K562 (cell line): ENCODE data around the gene SYNPR. TPM values are rescaled to one million over a fixed set of nuclear protein-coding genes. Genes with fewer than 3 reads are reported as not detected.

Experiments
- ATAC-seq: fragments of 200-7000 bp; cut with Tn5 transposase; 3 replicates; pipeline ENCODE4 v1.9.1; 2020; ENCODE audit warnings: moderate library complexity
- BruUV-seq: library from RNA; stranded (reverse); fragments of 400-500 nt; replicated peaks from 2 replicates; lab custom pipeline; 2021; lab: Mats Ljungman, UMichigan
- CTCF ChIA-PET: fragments of 300-600 bp; formaldehyde crosslinking; extraction: SDS; loops from one replicate; lab custom pipeline; 2021; ENCODE audit warnings: low intra/inter-chr PET ratio; lab: Yijun Ruan, JAX
- POLR2A ChIA-PET: fragments of 300-600, 350-650 bp; sonication (Branson Sonifier 250); formaldehyde crosslinking; extraction: SDS; loops from one replicate; lab custom pipeline; 2021; ENCODE audit warnings: antibody characterized with exemption, inconsistent platforms; lab: Yijun Ruan, JAX
- DNase-seq, 4 experiments: peaks; one replicate each; pipeline versions ENCODE4 v3.0.0 to v3.0.0-alpha.2; 2011 to 2018; ENCODE audit warnings: low spot score in 3 of 4, mixed read lengths in 3 of 4; ENCODE audit errors: extremely low read depth in 1 of 4
- FAIRE-seq: peaks from 2 replicates; lab custom pipeline; 2011; peaks lifted over from hg19 to GRCh38; lab: Jason Lieb, UNC
- H2AFZ ChIP-seq: 2 replicates; pipeline ENCODE4 v1.6.0; 2011; ENCODE audit warnings: low read depth, low read length, control low read depth, inconsistent platforms
- H3K27ac ChIP-seq: fragments of 200-600 bp; 3 replicates; pipeline ENCODE4 v1.8.0; 2011; ENCODE audit warnings: low read depth, mild to moderate bottlenecking, control low read depth, inconsistent platforms, low read length, moderate library complexity, mixed read lengths; ENCODE audit errors: extremely low read depth
- H3K27me3 ChIP-seq, 2 experiments: fragments of 300-600 bp in 1 of 2; 2 replicates in 1 of 2; 3 replicates in 1 of 2; pipeline versions ENCODE4 v1.6.0 to v1.8.0; 2011; ENCODE audit warnings: inconsistent platforms in 2 of 2, low read length in 2 of 2, mild to moderate bottlenecking in 1 of 2, mixed read lengths in 1 of 2, moderate library complexity in 1 of 2; ENCODE audit not compliant: control insufficient read depth in 2 of 2, insufficient read depth in 2 of 2
- H3K36me3 ChIP-seq: fragments of 300-600 bp; 3 replicates; pipeline ENCODE4 v1.8.0; 2011; ENCODE audit warnings: mild to moderate bottlenecking, low read length, inconsistent platforms; ENCODE audit not compliant: control insufficient read depth, insufficient read depth
- H3K4me1 ChIP-seq, 2 experiments: fragments of 200-600 bp in 1 of 2; replicated peaks in 1 of 2; 2 replicates in 1 of 2; 3 replicates in 1 of 2; pipeline versions ENCODE4 v1.5.1 to v1.8.0; 2011; ENCODE audit warnings: inconsistent platforms in 2 of 2, low read length in 2 of 2, mild to moderate bottlenecking in 1 of 2, mixed read lengths in 1 of 2, moderate library complexity in 1 of 2; ENCODE audit not compliant: control insufficient read depth in 2 of 2, insufficient read depth in 2 of 2
- H3K4me2 ChIP-seq: 2 replicates; pipeline ENCODE4 v1.6.1; 2011; ENCODE audit warnings: low read length, control low read depth, inconsistent platforms, mixed read lengths; ENCODE audit not compliant: insufficient read depth
- H3K4me3 ChIP-seq: fragments of 200-600 bp; sonication (generic), shearing (Covaris generic); 2 replicates; pipeline ENCODE4 v1.5.1; 2016; ENCODE audit warnings: control low read depth, inconsistent platforms
- H3K79me2 ChIP-seq: fragments of 200-600 bp; 3 replicates; pipeline ENCODE4 v1.8.0; 2011; ENCODE audit warnings: low read length, inconsistent platforms; ENCODE audit not compliant: control insufficient read depth, insufficient read depth
- H3K9ac ChIP-seq, 2 experiments: 2 replicates each; pipeline versions ENCODE4 v1.6.0 to v1.6.1; 2011; ENCODE audit warnings: low read depth in 2 of 2, low read length in 2 of 2, control low read depth in 1 of 2, inconsistent platforms in 1 of 2, mild to moderate bottlenecking in 1 of 2, mixed read lengths in 1 of 2; ENCODE audit not compliant: insufficient read depth in 1 of 2
- H3K9me1 ChIP-seq: one replicate; pipeline ENCODE4 v1.6.0; 2011; ENCODE audit warnings: inconsistent platforms, mild to moderate bottlenecking, low read length, moderate library complexity; ENCODE audit not compliant: control insufficient read depth, insufficient read depth
- H3K9me3 ChIP-seq: replicated peaks from 2 replicates; pipeline ENCODE4 v1.5.1; 2011; ENCODE audit warnings: low read depth, low read length, inconsistent platforms; ENCODE audit not compliant: control insufficient read depth, insufficient read depth
- H4K20me1 ChIP-seq: replicated peaks from 2 replicates; pipeline ENCODE4 v1.6.1; 2011; ENCODE audit warnings: low read length, inconsistent platforms, mixed read lengths; ENCODE audit not compliant: control insufficient read depth, insufficient read depth
- FOXK1 ChIP-seq: sonication (generic); formaldehyde crosslinking; IDR thresholded peaks from 2 replicates; pipeline ENCODE4 v1.8.0; 2022; ENCODE audit warnings: missing genetic modification reagents, mild to moderate bottlenecking, borderline replicate concordance
- GABPB1 ChIP-seq: sonication (generic); formaldehyde crosslinking; IDR thresholded peaks from 2 replicates; pipeline ENCODE4 v1.8.0; 2022; ENCODE audit warnings: mild to moderate bottlenecking, missing genetic modification reagents
- GTF3C2 ChIP-seq: IDR thresholded peaks from 3 replicates; pipeline ENCODE4 v1.6.1; 2011; ENCODE audit warnings: borderline replicate concordance, mild to moderate bottlenecking, moderate library complexity; ENCODE audit not compliant: insufficient read length; ENCODE audit errors: extremely low read depth
- HDAC2 ChIP-seq: fragments of 450-650 bp; IDR thresholded peaks from 2 replicates; pipeline ENCODE4 v1.6.1; 2016; ENCODE audit warnings: mild to moderate bottlenecking
- LEF1 ChIP-seq: fragments of 450-650 bp; IDR thresholded peaks from 2 replicates; pipeline ENCODE4 v1.6.1; 2016; ENCODE audit warnings: mild to moderate bottlenecking
- MITF ChIP-seq: IDR thresholded peaks from 2 replicates; pipeline ENCODE4 v1.6.1; 2014; ENCODE audit warnings: antibody characterized with exemption
- SRSF3 ChIP-seq: fragments of 200-400 bp; formaldehyde crosslinking; IDR thresholded peaks from 2 replicates; pipeline ENCODE4 v1.6.1; 2016; ENCODE audit warnings: mild to moderate bottlenecking, low read length, moderate library complexity; ENCODE audit not compliant: insufficient read depth
- ZBTB17 ChIP-seq: fragments of 450-650 bp; formaldehyde crosslinking; IDR thresholded peaks from 2 replicates; pipeline ENCODE4 v1.4.0; 2020; ENCODE audit warnings: mild to moderate bottlenecking
- ZBTB2 ChIP-seq: fragments of 450-650 bp; IDR thresholded peaks from 2 replicates; pipeline ENCODE4 v1.6.1; 2016; ENCODE audit warnings: antibody characterized with exemption
- WGBS: fragments of 100-300 bp; shearing (Covaris generic); methylation state at CpG from one replicate; pipeline ENCODE4 v1.1.6; 2016; ENCODE audit warnings: low coverage, mixed read lengths; ENCODE audit not compliant: insufficient coverage; ENCODE audit errors: missing lambda C conversion rate; 5-methylcytosine and 5-hydroxymethylcytosine counted together
- in situ Hi-C: fragments of 300-500 bp; cut with MboI; formaldehyde crosslinking; loops from 4 replicates; pipeline ENCODE4 v1.15.0; 2018; ENCODE audit warnings: inconsistent platforms, mixed read lengths
- intact Hi-C: fragments of 100-400 bp; cut with micrococcal nuclease; formaldehyde crosslinking; loops from 2 replicates; pipeline ENCODE4 v1.14.2; 2022
- polyA plus RNA-seq, 8 experiments: library from polyadenylated mRNA; depleted of rRNA in 4 of 8; stranded (reverse) in 5 of 8; unstranded in 3 of 8; fragments of >200 nt; fragmentation: Nextera tagmentation in 2 of 8; fragmentation: Illumina TruSeq in 1 of 8; extraction: Ambion mirVana in 2 of 8; extraction: Trizol in 1 of 8; gene quantifications; 2 replicates each; pipeline versions ENCODE4 v1.2.1 to v1.2.3, GENCODE V29; 2011 to 2014; ENCODE audit warnings: inconsistent platforms in 1 of 8, missing spikeins in 1 of 8
- total RNA-seq, 7 experiments: library from RNA; depleted of rRNA in 6 of 7; stranded (reverse); fragments of >200 nt in 6 of 7; fragmentation: Illumina TruSeq in 2 of 7; extraction: Trizol in 2 of 7; gene quantifications; 2 replicates each; pipeline versions ENCODE4 v1.2.1 to v1.2.3, GENCODE V29; 2011 to 2021; ENCODE audit warnings: low replicate concordance in 1 of 7

Gene SYNPR
- total and polyA plus RNA-seq, 9 of the 15 experiments (the other 6 are each of a cell fraction or from before 2014, with no cell fraction given) = not detected

GRCh38 chr3:63571682-63572081, 293.6 kb downstream of the SYNPR start:
- ATAC-seq (no peak), FAIRE-seq (no peak), DNase-seq (no peak)
- Histone ChIP-seq H3K27ac (no peak overlapping the region), H3K4me2 (no peak overlapping the region), H3K9ac (no peak overlapping the region), H3K27me3 (no peaks in the 10 kb centered on the region), H4K20me1 (no peaks in the 10 kb centered on the region), H3K36me3 (no peaks in the 10 kb centered on the region), H2AFZ (no peak overlapping the region), H3K9me3 (no peaks in the 10 kb centered on the region), H3K4me1 (no peaks in the 10 kb centered on the region), H3K79me2 (no peaks in the 10 kb centered on the region), H3K9me1 (no peaks in the 10 kb centered on the region), H3K4me3 (no peak overlapping the region)
- POLR2A ChIA-PET = interaction anchor here (1.6 kb wide), 1 partner anchor 10 kb away, joined by 3 read pairs; no protein-coding TSS in a partner anchor
- in situ Hi-C loops = no loop called here
- no peak for TF ChIP-seq ZBTB2
- TF ChIP-seq LEF1 = no peak
- TF ChIP-seq GTF3C2 = no peak
- TF ChIP-seq HDAC2 = no peak
- TF ChIP-seq SRSF3 = no peak
- no peak for TF ChIP-seq MITF
- TF ChIP-seq GABPB1 (CRISPR knock-in tag) = no peak
- TF ChIP-seq ZBTB17 = no peak
- TF ChIP-seq FOXK1 (CRISPR knock-in tag) = no peak
- no TSS peak for BruUV-seq
- intact Hi-C loops = no loop called here
- CTCF ChIA-PET = no interaction called here
- 0% methylated on average over 2 of the region's 3 CpGs for WGBS
